ENCODE measurements around the gene KRT72. TPM values are rescaled to one million over a fixed set of nuclear protein-coding genes. Genes with fewer than 3 reads are reported as not detected.

The KRT72 gene
- total RNA-seq, 1 experiment from 2014 or later = not detected

- no peak overlapping the region for H3K27ac Mint-ChIP-seq (ENCODE audit: unreplicated experiment)
- Histone ChIP-seq H3K36me3 (ENCODE audit: control insufficient read depth, insufficient read depth, low read length) (no peaks in the 10 kb centered on the region), H3K9me3 (no peaks in the 10 kb centered on the region), H3K27me3 (replicated peaks; ENCODE audit: control insufficient read depth, insufficient read depth, low read length) (no peaks in the 10 kb centered on the region), H3K4me1 (peaks cover 16% of the 10 kb centered on the region), H3K4me3 (ENCODE audit: low read depth, low read length) (no peak overlapping the region)
- H3K36me3 Mint-ChIP-seq (ENCODE audit: insufficient read depth, unreplicated experiment) = no peaks in the 10 kb centered on the region
- ChIA-PET CTCF (no interaction called here), POLR2A (no interaction called here)
- intact Hi-C loops (cut with micrococcal nuclease; ENCODE audit: unreplicated experiment) = no loop called here
- H3K4me3 Mint-ChIP-seq (ENCODE audit: unreplicated experiment) = no peak overlapping the region
- TF ChIP-seq CTCF (IDR thresholded peaks at IDR 0.05; ENCODE audit: insufficient read depth in 1 of 2, low read depth in 1 of 2, low read length in 1 of 2, severe bottlenecking in 1 of 2, unreplicated experiment in 1 of 2) = no peak
- H3K9me3 Mint-ChIP-seq (ENCODE audit: unreplicated experiment) = no peaks in the 10 kb centered on the region
- H3K27me3 Mint-ChIP-seq (ENCODE audit: insufficient read depth, unreplicated experiment) = no peaks in the 10 kb centered on the region
- DNase-seq = no peak
- peaks cover 14% of the 10 kb centered on the region for H3K4me1 Mint-ChIP-seq (ENCODE audit: low read depth, unreplicated experiment)
- BruUV-seq (replicated peaks) = no TSS peak
Observed at GRCh38 chr12:52542785-52543318, 58.4 kb downstream of the KRT72 start.

DNA sequence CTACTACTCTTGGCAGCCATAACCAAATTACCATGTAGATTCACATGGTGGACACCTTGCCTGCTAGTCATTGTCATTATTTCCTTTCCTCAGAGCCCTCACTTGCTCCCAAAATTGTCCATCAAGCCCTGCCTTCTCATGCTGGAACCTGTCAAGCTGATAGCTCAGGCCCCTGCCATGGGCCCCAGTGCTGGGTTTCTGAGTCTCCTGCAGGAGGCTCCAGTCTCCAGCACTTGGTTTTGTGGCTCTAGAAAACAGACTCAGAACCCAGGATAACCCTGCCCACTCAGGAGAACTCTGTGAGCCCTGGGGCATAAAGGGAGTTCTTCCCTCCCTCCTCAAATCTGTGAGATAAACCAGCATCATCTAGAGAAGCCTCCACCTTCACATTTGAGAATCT is 59.1 kb downstream of the KRT72 start:
- CTCF ChIA-PET = no interaction called here
- no peak for DNase-seq
- TF ChIP-seq CTCF (IDR thresholded peaks at IDR 0.05; ENCODE audit: insufficient read depth in 1 of 2, low read depth in 1 of 2, low read length in 1 of 2, severe bottlenecking in 1 of 2, unreplicated experiment in 1 of 2) = no peak
- no peak overlapping the region for H3K27ac Mint-ChIP-seq (ENCODE audit: unreplicated experiment)
- Histone ChIP-seq H3K9me3 (no peaks in the 10 kb centered on the region), H3K4me1 (peaks cover 16% of the 10 kb centered on the region), H3K4me3 (ENCODE audit: low read depth, low read length) (no peak overlapping the region), H3K27me3 (replicated peaks; ENCODE audit: control insufficient read depth, insufficient read depth, low read length) (no peaks in the 10 kb centered on the region), H3K36me3 (ENCODE audit: control insufficient read depth, insufficient read depth, low read length) (no peaks in the 10 kb centered on the region)
- H3K4me1 Mint-ChIP-seq (ENCODE audit: low read depth, unreplicated experiment) = peaks cover 14% of the 10 kb centered on the region
- no peaks in the 10 kb centered on the region for H3K9me3 Mint-ChIP-seq (ENCODE audit: unreplicated experiment)
- BruUV-seq (replicated peaks) = no TSS peak
- intact Hi-C loops (cut with micrococcal nuclease; ENCODE audit: unreplicated experiment) = no loop called here
- H3K4me3 Mint-ChIP-seq (ENCODE audit: unreplicated experiment) = no peak overlapping the region
- POLR2A ChIA-PET = no interaction called here
- no peaks in the 10 kb centered on the region for H3K27me3 Mint-ChIP-seq (ENCODE audit: insufficient read depth, unreplicated experiment)
- H3K36me3 Mint-ChIP-seq (ENCODE audit: insufficient read depth, unreplicated experiment) = no peaks in the 10 kb centered on the region

DNA sequence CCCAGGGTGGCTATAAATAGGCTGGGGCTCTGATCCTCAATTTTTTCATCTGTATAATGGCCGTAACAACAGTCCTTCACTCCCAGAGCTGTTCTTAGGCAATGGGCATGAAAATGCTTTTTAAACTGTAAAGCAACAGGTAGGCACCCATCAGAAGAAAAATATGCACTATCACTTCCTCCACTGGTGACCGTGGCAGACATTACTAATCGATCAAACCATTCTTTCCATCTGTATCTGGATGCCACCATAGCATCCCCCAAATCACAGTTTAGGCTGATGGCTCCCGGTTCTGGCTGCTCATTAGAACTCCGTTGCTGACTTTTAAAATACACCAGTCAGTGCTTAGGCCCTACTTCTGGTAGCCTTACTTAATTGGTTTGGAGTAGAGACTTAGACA is 59.6 kb downstream of the KRT72 start:
- Mint-ChIP-seq H3K4me1 (ENCODE audit: low read depth, unreplicated experiment) (peaks cover 14% of the 10 kb centered on the region), H3K27me3 (ENCODE audit: insufficient read depth, unreplicated experiment) (no peaks in the 10 kb centered on the region), H3K36me3 (ENCODE audit: insufficient read depth, unreplicated experiment) (no peaks in the 10 kb centered on the region), H3K27ac (ENCODE audit: unreplicated experiment) (no peak overlapping the region), H3K4me3 (ENCODE audit: unreplicated experiment) (no peak overlapping the region), H3K9me3 (ENCODE audit: unreplicated experiment) (no peaks in the 10 kb centered on the region)
- POLR2A ChIA-PET = no interaction called here
- TF ChIP-seq CTCF (IDR thresholded peaks at IDR 0.05; ENCODE audit: insufficient read depth in 1 of 2, low read depth in 1 of 2, low read length in 1 of 2, severe bottlenecking in 1 of 2, unreplicated experiment in 1 of 2) = no peak
- intact Hi-C loops (cut with micrococcal nuclease; ENCODE audit: unreplicated experiment) = no loop called here
- peaks cover 16% of the 10 kb centered on the region for H3K4me1 ChIP-seq
- BruUV-seq (replicated peaks) = no TSS peak
- no peaks in the 10 kb centered on the region for H3K27me3 ChIP-seq (replicated peaks; ENCODE audit: control insufficient read depth, insufficient read depth, low read length)
- CTCF ChIA-PET = no interaction called here
- no peak overlapping the region for H3K4me3 ChIP-seq (ENCODE audit: low read depth, low read length)
- DNase-seq = no peak
- no peaks in the 10 kb centered on the region for H3K36me3 ChIP-seq (ENCODE audit: control insufficient read depth, insufficient read depth, low read length)
- H3K9me3 ChIP-seq = no peaks in the 10 kb centered on the region

Measured in Caco-2 (cell line).